ENCODE results near the gene GP9.
A peak's percentile ranks its signal among the peaks of the same experiment; 100 is the strongest.

Gene GP9

DNA sequence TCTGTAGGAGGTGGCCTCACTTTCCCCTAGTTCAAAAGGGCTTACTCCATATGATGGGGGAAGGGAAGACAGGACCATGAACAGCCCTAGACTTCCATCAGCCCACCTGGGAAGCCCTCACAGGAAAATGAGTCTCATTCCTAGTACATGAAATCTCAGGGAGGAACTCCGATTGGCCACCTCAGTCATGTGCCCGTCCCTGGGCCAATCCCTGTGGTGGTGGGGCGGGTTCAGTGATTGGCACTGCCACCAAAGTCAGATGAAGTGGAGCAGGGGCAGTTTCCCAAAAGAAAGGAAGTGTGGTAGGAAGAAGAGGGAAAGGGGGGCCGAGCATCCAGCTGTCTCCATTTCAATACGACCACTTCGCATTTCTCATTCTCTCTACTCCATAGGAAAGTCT is 25.9 kb upstream of the GP9 start:
- DNase-seq (no peak), ATAC-seq (replicated peaks) (peak in 1 of 2 donors; percentile 46)
- H3K27ac Mint-ChIP-seq: no peak overlapping the region
- no peak overlapping the region for H3K4me3 Mint-ChIP-seq
- H3K9me3 Mint-ChIP-seq: no peaks in the 10 kb centered on the region
- no peaks in the 10 kb centered on the region for H3K4me1 Mint-ChIP-seq
- H3K27me3 Mint-ChIP-seq: peaks cover 9 to 18% of the 10 kb centered on the region in 2 donors
- no peaks in the 10 kb centered on the region for H3K36me3 Mint-ChIP-seq

DNA sequence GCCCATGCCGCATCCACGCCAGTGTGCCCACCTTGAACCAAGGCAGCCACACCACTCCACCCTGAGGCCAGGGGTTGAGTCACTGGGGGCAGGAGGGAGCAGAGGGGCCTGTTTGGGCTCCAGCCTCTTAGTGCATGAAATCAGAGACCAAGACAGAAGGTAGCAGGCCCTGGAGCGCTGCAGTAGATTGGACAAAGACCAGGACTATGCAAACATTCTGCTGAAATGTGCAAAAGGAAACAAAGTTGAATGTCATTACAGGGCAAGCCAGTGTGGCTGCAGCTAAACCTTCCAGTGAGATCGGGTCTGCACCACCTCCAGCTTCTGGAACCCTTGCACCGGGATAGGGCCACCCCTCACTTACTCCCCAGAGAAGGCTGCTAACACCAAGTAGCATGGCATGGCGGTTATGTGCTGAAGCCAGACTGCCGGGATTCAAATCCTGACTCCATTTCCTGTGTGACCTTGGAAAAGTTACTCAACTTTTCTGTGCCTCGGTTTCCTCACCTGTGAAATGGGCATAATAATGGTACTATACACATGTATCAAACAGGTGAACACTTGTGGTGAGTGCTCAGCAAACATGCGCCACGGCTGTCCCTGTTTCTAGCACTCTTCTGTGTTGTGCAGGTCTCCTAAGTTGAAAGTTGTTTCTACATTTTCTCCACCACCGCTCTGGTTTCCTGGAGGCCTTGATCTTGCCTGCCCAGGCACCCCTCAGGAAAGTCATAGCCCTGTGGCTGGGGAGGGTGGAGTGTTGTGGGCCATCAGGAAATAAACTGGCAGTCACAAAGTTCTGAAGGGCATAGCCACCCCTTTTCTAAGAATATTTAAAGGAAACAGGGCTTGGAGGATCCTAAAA is 25.0 kb upstream of the GP9 start:
- Mint-ChIP-seq H3K27me3 (peaks cover 18 to 22% of the 10 kb centered on the region in 2 donors), H3K4me1 (peaks cover 0 to 3% of the 10 kb centered on the region in 2 donors), H3K36me3 (no peaks in the 10 kb centered on the region), H3K4me3 (no peak overlapping the region), H3K27ac (no peak overlapping the region), H3K9me3 (no peaks in the 10 kb centered on the region)
- ATAC-seq (replicated peaks): no peak
- DNase-seq: no peak

DNA sequence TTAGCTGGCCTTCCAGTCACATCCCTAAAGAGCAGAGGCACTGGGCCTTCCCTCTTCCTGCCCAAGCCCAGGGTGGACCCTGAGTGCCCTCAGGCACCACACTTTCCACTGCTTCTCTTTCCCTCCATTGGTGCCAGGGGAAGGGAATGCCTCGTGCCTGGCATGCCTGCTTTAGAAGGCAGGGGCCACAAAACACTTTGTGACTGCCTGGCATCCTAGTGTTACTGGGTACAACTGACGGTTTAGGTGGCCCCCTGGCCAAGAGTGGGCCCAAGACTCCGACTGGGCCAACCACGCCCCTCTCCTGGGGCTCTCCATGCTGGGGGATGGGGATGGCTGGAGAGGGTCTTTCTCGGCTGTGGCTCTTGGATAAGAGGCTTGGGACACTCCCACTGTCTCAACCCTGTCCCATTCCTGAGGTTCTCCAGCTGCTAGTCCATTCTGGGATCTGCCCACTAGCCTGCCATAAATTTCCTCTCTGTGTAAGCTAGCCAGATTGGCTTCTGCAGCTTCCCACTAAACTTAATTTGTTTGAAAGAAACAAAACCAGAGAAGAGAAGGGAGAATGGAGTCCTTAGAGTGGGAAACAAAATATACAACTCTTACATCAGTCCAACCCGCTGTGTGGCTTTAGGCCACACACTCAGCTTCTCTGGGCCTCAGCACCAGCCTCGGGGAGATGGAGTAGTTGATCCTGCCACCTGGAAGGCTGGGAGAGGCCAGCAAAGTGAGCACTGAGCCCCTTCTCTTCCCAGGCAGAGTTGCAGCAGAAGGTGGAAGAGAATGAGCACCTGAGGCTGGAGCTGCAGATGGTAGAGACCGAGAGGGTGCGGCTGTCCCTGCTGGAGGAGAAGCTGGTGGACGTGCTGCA is 24.1 kb upstream of the GP9 start:
- H3K9me3 Mint-ChIP-seq: no peaks in the 10 kb centered on the region
- H3K27me3 Mint-ChIP-seq: peaks cover 22% of the 10 kb centered on the region in 2 donors
- peaks cover 0 to 3% of the 10 kb centered on the region in 2 donors for H3K4me1 Mint-ChIP-seq
- ATAC-seq (replicated peaks) (no peak), DNase-seq (no peak)
- H3K4me3 Mint-ChIP-seq: no peak overlapping the region
- no peak overlapping the region for H3K27ac Mint-ChIP-seq
- H3K36me3 Mint-ChIP-seq: no peaks in the 10 kb centered on the region

DNA sequence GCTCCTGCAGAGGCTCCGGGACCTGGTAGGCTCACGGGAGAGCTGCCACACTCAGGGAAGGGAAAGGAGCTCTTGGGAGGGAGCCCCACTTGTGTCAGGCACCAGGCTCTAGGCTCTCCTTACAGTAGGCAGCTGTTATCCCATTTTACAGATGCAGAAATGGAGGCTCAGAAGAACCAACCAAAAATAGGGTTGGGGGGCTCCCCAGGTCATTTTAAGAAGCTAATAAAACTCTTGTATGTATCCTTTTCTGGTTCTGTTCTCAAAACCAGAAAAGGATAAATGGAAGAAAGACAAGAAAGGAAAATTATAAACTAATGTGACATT is 23.5 kb upstream of the GP9 start:
- peaks cover 0 to 1% of the 10 kb centered on the region in 2 donors for H3K9me3 Mint-ChIP-seq
- peaks cover 0 to under 1% of the 10 kb centered on the region in 2 donors for H3K36me3 Mint-ChIP-seq
- H3K4me3 Mint-ChIP-seq: no peak overlapping the region
- DNase-seq (no peak), ATAC-seq (replicated peaks) (no peak)
- peaks cover 0 to 3% of the 10 kb centered on the region in 2 donors for H3K4me1 Mint-ChIP-seq
- H3K27me3 Mint-ChIP-seq: peaks cover 23 to 26% of the 10 kb centered on the region in 2 donors
- no peak overlapping the region for H3K27ac Mint-ChIP-seq

DNA sequence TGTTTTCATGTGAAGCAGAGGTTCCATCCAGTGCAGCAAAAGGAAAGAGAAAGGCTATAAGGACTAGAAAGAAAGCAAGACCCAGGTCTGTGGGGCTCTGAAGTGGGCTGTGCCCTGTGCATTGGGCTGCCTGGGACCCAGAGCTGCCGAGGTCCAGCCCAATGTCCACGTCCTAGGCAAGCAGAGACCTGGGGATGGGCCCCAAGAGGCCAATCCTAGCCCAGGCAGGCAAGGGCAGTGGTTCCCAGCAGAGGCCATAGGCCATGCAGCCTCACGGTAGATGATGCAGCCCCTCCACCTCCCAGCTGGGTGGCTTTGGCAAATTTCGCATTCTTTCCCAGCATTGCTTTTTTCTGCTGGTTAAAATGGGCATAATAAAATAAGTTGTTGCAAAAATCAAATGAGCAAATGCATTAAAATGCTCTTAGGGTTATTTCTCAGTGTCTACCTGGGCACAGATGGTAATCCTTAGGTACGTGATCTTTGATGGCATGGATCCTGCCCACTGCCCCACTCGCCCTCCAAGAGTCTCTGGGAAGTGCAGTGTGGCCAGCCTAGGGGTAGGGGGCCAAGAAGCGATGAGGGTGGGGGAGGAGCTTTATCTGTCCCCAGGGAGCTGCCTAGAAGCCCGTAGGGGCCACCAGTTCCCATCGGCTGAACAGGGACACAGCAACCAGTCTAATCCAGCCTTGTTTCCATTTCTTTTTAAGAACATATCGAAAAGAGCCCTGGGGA is 22.3 kb upstream of the GP9 start:
- peaks cover 0 to 3% of the 10 kb centered on the region in 2 donors for H3K4me1 Mint-ChIP-seq
- no peak for DNase-seq
- H3K4me3 Mint-ChIP-seq: no peak overlapping the region
- peaks cover 0 to 5% of the 10 kb centered on the region in 2 donors for H3K36me3 Mint-ChIP-seq
- peaks cover 26 to 38% of the 10 kb centered on the region in 2 donors for H3K27me3 Mint-ChIP-seq
- peaks cover 3 to 10% of the 10 kb centered on the region in 2 donors for H3K9me3 Mint-ChIP-seq
- ATAC-seq (replicated peaks): no peak
- no peak overlapping the region for H3K27ac Mint-ChIP-seq

DNA sequence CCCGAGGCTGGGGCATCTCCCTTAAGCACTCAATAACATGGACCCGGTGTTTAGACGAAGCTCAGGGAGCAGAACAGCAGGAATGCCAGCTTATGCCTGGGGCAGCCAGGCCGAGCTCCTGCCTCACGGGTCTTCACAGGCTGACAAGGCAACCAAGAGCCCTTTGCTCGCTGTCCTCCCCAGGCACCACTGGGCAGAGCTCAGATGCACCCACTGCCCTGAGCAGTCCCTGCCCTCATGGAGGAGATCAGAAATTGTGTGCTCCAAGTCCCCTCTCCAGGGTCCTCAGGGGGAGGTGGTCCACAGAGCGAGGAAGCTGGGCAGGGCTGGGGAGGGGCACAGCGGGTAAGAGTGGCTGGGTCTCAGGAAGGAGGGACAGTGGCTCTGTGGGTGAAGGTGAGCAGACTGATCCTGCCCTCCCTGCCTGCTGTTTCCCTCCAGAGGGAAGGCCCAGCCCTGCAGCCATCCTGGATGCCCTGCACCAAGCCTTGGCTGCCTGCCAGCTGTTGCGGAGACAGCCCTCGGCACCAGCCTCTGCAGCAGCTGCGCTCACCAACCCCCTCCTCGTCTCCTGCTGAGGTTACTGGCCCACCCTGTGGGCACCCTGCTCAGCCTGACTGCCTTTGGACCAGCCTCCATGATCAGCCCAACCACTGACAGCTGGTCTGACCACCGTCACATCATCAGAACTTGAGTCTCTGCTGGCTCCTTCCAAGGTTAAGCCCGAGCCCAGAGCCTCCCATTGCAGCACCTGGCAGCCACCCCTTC is 21.1 kb upstream of the GP9 start:
- DNase-seq (no peak), ATAC-seq (replicated peaks) (no peak)
- Mint-ChIP-seq H3K36me3 (peaks cover 0 to 11% of the 10 kb centered on the region in 2 donors), H3K4me1 (peaks cover 0 to 3% of the 10 kb centered on the region in 2 donors), H3K27me3 (peaks cover 36 to 45% of the 10 kb centered on the region in 2 donors), H3K27ac (no peak overlapping the region), H3K9me3 (peaks cover 3 to 10% of the 10 kb centered on the region in 2 donors), H3K4me3 (no peak overlapping the region)

DNA sequence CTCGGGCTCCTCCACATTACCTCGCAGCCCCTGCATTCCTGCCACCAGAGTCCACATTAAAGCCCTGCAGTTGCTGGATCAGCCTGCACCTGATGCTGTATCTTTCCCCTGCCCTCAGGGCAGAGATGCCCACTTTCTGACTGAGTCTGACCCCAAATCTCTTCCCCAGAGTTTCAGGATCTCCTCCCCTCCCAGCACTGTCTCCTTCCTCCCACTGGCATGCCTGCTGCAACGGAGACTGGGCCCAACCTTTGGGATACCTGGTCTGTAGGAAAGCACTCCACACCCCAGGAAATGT is 20.6 kb upstream of the GP9 start:
- Mint-ChIP-seq H3K4me3 (no peak overlapping the region), H3K4me1 (peaks cover 0 to 3% of the 10 kb centered on the region in 2 donors), H3K27me3 (peaks cover 36 to 50% of the 10 kb centered on the region in 2 donors), H3K27ac (no peak overlapping the region), H3K36me3 (peaks cover 0 to 14% of the 10 kb centered on the region in 2 donors), H3K9me3 (peaks cover 3 to 10% of the 10 kb centered on the region in 2 donors)
- DNase-seq: no peak
- no peak for ATAC-seq (replicated peaks)

DNA sequence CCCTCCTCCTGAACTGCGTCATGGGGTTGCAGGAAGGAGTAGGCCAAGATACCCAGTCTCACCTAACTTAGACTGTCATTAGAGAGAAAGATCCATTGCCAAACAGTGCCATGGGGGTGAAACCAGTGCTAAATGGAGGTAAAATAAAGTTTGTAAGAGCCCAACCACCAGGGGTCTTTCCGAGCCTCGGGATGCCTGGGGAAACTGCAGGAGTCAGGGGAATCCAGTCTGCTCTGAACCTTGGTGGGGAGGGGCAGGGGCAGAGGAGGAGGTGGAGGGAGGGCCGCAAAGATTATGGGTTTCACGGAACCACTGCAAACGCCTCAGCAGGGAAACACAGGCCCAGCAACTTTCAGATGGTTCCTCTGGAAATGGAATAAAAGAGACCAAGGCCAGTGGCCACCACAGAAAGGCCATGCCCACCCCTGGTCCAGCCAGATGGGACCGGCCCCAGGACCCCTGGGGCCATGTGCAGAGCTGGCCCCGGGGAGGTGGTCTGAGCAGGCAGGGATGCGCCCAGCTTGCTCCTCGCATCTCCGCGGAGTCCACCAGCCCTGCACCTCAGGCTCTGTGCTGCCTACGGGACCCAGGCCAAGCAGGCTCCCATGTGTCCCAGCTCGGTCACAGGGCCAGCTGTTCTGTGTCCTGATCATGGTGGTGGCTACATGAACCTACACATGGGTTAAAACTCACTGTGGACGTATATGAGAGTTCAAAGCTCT is 19.8 kb upstream of the GP9 start:
- H3K36me3 Mint-ChIP-seq: peaks cover 0 to 14% of the 10 kb centered on the region in 2 donors
- H3K9me3 Mint-ChIP-seq: peaks cover 3 to 10% of the 10 kb centered on the region in 2 donors
- peaks cover 0 to 3% of the 10 kb centered on the region in 2 donors for H3K4me1 Mint-ChIP-seq
- no peak overlapping the region for H3K4me3 Mint-ChIP-seq
- H3K27ac Mint-ChIP-seq: no peak overlapping the region
- peaks cover 36 to 50% of the 10 kb centered on the region in 2 donors for H3K27me3 Mint-ChIP-seq
- no peak for ATAC-seq (replicated peaks)
- no peak for DNase-seq

DNA sequence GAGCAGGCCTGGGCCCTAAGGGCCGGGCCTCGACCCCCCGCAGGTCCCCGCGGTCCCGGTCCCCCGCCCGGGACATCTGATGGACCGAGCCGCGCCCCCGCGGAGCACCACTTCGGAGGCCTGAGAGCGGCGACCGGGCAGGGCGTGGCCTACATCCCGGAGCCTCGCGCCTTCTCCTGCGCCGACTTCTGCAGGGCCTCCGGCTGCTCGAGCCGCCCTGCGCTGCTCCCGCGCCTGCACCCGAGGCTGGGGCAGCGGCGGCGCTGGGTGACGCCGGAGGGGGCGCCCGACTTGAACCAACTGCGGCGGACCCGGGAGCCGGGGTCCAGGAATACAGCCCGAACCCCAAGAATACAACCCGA is 14.9 kb upstream of the GP9 start:
- no peaks in the 10 kb centered on the region for H3K4me1 Mint-ChIP-seq
- H3K36me3 Mint-ChIP-seq: peaks cover 8 to 21% of the 10 kb centered on the region in 2 donors
- peaks cover 9 to 17% of the 10 kb centered on the region in 2 donors for H3K9me3 Mint-ChIP-seq
- no peak for DNase-seq
- peak; percentile 63 to 74 for ATAC-seq (replicated peaks)
- H3K27me3 Mint-ChIP-seq: peaks cover 41 to 44% of the 10 kb centered on the region in 2 donors
- H3K27ac Mint-ChIP-seq: no peak overlapping the region
- peak overlapping the region; percentile 29 to 59 for H3K4me3 Mint-ChIP-seq

DNA sequence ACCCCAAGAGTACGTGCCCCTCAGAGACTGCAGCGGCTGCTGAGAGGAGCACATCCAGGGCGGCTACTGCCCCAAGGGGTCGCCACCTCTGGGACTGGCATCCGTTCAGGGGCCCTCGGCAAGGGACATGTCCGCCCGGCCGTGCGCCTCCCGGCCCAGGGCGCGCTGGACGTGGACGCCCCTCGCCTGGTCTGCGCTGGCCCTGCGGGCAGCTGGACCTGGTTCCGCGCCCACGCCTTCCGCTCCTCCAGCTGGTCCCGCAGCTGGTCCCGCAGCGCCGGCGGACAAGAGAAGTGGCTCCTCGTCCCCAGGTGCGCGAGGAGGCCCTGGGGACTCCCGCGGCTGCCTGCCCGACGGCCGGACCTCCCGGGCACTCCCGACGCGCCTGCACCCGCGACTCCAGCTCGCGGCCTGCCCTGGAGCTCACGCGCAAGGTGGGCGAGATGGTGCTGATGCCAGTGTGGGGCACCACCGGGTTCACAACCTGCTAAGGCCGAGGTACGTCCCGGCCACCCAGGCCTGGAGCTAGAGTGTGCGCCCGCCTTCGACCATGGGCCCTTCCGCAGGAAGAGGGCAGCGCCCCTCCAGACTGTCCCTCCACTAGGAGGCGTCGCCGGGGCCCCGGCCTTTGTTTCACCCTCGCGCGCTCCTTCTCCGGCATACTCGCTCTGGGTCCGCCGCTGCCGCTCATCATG is 14.4 kb upstream of the GP9 start:
- Mint-ChIP-seq H3K27me3 (peaks cover 41 to 43% of the 10 kb centered on the region in 2 donors), H3K27ac (no peak overlapping the region), H3K4me1 (no peaks in the 10 kb centered on the region), H3K4me3 (peak overlapping the region in 1 of 2 donors; percentile 59), H3K36me3 (peaks cover 8 to 21% of the 10 kb centered on the region in 2 donors), H3K9me3 (peaks cover 9 to 17% of the 10 kb centered on the region in 2 donors)
- DNase-seq (no peak), ATAC-seq (replicated peaks) (peak; percentile 21 to 39)

DNA sequence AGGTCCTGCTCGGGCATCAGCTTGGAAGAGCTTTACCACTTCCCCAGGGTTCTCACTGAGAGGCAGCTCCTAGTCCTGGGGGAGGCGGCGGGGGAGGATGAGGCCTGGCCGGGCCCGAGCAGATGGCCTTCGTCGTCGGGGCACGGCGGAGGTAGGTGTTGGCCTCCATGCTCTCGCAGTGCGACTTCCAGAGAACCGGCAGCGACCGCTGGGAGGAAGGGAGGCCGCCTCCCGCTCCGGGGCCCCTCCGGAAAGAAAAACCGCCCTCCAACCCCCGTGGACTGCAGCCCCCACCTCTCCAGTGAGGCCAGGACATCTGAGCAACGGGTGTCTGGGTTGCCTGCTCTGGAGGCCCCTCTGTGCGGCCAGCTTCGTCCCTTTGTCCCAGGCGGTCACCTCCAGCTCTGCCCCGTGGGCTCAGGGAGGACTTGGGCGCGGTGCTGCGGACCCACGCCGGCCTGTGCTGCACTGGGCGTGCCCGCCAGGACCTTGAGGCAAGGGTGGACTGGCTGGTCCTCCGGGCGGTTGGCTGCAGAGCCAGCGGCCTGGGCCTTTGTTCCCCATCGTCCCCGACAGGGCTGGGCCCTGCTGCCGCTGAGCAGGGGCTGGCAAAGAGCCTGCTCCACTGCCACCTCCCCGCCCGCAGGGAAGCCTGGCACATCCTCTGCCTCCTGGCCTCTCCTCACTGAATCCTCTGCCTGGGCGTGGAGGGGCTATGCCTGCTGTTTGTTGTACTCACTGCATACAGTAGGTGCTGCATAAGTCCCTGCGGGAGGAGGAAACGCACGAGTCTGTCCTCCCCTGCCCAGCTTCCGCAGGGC is 13.6 kb upstream of the GP9 start:
- Mint-ChIP-seq H3K36me3 (peaks cover 8 to 21% of the 10 kb centered on the region in 2 donors), H3K27me3 (peaks cover 37 to 41% of the 10 kb centered on the region in 2 donors), H3K27ac (no peak overlapping the region), H3K4me3 (peak overlapping the region in 1 of 2 donors; percentile 46), H3K4me1 (no peaks in the 10 kb centered on the region), H3K9me3 (peaks cover 9 to 17% of the 10 kb centered on the region in 2 donors)
- no peak for ATAC-seq (replicated peaks)
- DNase-seq: no peak

DNA sequence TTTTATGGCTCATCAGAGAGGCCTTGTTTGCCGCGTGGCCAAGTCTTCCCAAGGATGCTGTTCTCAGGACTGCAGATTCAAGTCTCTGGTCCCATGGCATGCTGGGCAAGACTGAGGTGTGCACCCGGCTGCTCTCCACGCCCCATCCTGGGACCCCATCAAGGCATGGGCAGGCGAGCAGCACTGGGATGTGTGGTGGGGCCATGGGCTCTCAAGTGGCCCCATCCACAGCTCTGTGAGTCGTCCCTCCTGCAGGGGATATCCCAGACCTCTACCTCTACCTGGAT is 13.1 kb upstream of the GP9 start:
- Mint-ChIP-seq H3K27ac (no peak overlapping the region), H3K9me3 (peaks cover 6 to 11% of the 10 kb centered on the region in 2 donors), H3K27me3 (peaks cover 31 to 35% of the 10 kb centered on the region in 2 donors), H3K4me1 (no peaks in the 10 kb centered on the region), H3K36me3 (peaks cover 8 to 16% of the 10 kb centered on the region in 2 donors), H3K4me3 (peak overlapping the region in 1 of 2 donors; percentile 30)
- DNase-seq (no peak), ATAC-seq (replicated peaks) (no peak)

All from stimulated activated naive B cell treated with anti-CD40 and anti-IgM and Interleukin-4, amounts not matched to agents 10 μg/mL and 1 μg/mL and 100 μg/mL, for 72 hours (primary cell).